Thyroid gland (tissue), 4 donors: ENCODE results near the gene SRGAP1. TPM values are rescaled to one million over a fixed set of nuclear protein-coding genes. Genes with fewer than 3 reads are reported as not detected.
A peak's percentile ranks its signal among the peaks of the same experiment; 100 is the strongest.

Source experiments
- DNase-seq, 2 donors: peaks; one replicate each; pipeline ENCODE4 v3.0.0-alpha.2; 2019
- H3K27ac ChIP-seq, 3 donors: fragments of 200-600 bp; sonication (generic); 1 replicate in 2 of 3; 2 replicates in 1 of 3; pipeline ENCODE4 v1.5.1; 2016 to 2019; ENCODE audit warnings: mild to moderate bottlenecking in 1 of 3, moderate library complexity in 1 of 3
- H3K27me3 ChIP-seq: fragments of 200-600 bp; sonication (generic); one replicate; pipeline ENCODE4 v1.5.1; 2019
- H3K36me3 ChIP-seq, 2 donors: fragments of 200-600 bp; sonication (generic); one replicate each; pipeline ENCODE4 v1.5.1; 2016 to 2019
- H3K4me1 ChIP-seq, 2 donors: fragments of 200-600 bp; sonication (generic); one replicate each; pipeline ENCODE4 v1.5.1; 2017 to 2019
- H3K4me3 ChIP-seq, 3 donors: fragments of 200-600 bp; sonication (generic); replicated peaks in 1 of 3; 1 replicate in 2 of 3; 2 replicates in 1 of 3; pipeline ENCODE4 v1.5.1; 2016; ENCODE audit warnings: mild to moderate bottlenecking in 1 of 3
- H3K9me3 ChIP-seq: fragments of 200-600 bp; sonication (generic); one replicate; pipeline ENCODE4 v1.5.1; 2017
- CTCF ChIP-seq, 6 experiments: fragments of 200-600 bp in 3 of 6; fragments of 450-650 bp in 3 of 6; sonication (generic) in 3 of 6; IDR thresholded peaks; one replicate each; pipeline ENCODE4 v1.5.1; 2016 to 2019; ENCODE audit warnings: antibody characterized with exemption in 6 of 6, mild to moderate bottlenecking in 2 of 6, inconsistent platforms in 1 of 6, moderate library complexity in 1 of 6
- POLR2A ChIP-seq, 2 donors: fragments of 450-650 bp; IDR thresholded peaks; one replicate each; pipeline ENCODE4 v1.6.1; 2017; ENCODE audit warnings: antibody characterized with exemption in 2 of 2, mild to moderate bottlenecking in 2 of 2, moderate library complexity in 1 of 2
- WGBS, 2 donors: methylation state at CpG; one replicate each; pipeline ENCODE4 v1.1.5; 2017; 5-methylcytosine and 5-hydroxymethylcytosine counted together
- intact Hi-C: fragments of 100-400 bp; cut with DNase I; formaldehyde crosslinking; loops from one replicate; pipeline ENCODE4 v1.15.1; 2023
- total RNA-seq, 4 donors: library from RNA; depleted of rRNA; stranded (reverse); fragments of >200 nt; gene quantifications; one replicate each; pipeline ENCODE4 v1.2.3, GENCODE V29; 2016

SRGAP1 gene
- total RNA-seq, 4 donors from 2014 or later, result 14.1 to 26.3 (median 20.9) TPM

DNA sequence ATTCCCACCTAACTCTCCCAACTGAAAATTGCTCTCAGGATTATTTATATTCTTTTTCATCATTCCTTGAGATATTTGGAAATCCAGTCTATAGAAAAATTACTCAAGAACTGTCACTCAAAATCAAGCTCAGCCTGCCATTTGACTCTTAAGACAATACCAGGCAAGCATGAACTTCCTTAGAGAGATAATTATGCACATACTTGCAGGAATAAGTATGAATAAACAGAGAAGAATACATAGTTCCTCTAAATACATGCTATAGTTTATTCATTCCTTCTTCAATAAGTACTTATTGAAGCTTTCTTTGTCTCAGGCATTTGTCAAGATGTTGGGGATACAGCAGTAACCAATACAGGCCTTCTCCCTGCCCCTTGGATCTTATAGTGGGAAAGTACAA is 154.1 kb downstream of the SRGAP1 start:
- Histone ChIP-seq H3K4me3 (no peak overlapping the region), H3K27me3 (no peaks in the 10 kb centered on the region), H3K9me3 (no peaks in the 10 kb centered on the region), H3K36me3 (no peaks in the 10 kb centered on the region), H3K4me1 (peaks cover 0 to 17% of the 10 kb centered on the region in 2 donors), H3K27ac (no peak overlapping the region)
- intact Hi-C loops, result no loop called here
- TF ChIP-seq POLR2A (IDR thresholded peaks at IDR 0.05), result no peak
- no peak for TF ChIP-seq CTCF (IDR thresholded peaks at IDR 0.05)
- DNase-seq, result no peak

GRCh38 chr12:63999853-64000252 is 155.4 kb downstream of the SRGAP1 start:
- intact Hi-C loops, result no loop called here
- Histone ChIP-seq H3K4me3 (no peak overlapping the region), H3K36me3 (no peaks in the 10 kb centered on the region), H3K9me3 (no peaks in the 10 kb centered on the region), H3K27ac (peak overlapping the region in 1 of 3 donors; percentile 33), H3K4me1 (peaks cover 0 to 12% of the 10 kb centered on the region in 2 donors), H3K27me3 (no peaks in the 10 kb centered on the region)
- 93 to 99% methylated on average over 3 of the region's 3 CpGs for WGBS, 2 donors
- no peak for DNase-seq
- TF ChIP-seq CTCF (IDR thresholded peaks at IDR 0.05) (no peak), POLR2A (IDR thresholded peaks at IDR 0.05) (no peak)

GRCh38 chr12:64001439-64001838 is 156.9 kb downstream of the SRGAP1 start:
- no peak for TF ChIP-seq CTCF (IDR thresholded peaks at IDR 0.05)
- no peak for TF ChIP-seq POLR2A (IDR thresholded peaks at IDR 0.05)
- no peaks in the 10 kb centered on the region for H3K9me3 ChIP-seq
- no peak overlapping the region for H3K4me3 ChIP-seq
- H3K27me3 ChIP-seq, result no peaks in the 10 kb centered on the region
- no peaks in the 10 kb centered on the region for H3K36me3 ChIP-seq
- peaks cover 0 to 15% of the 10 kb centered on the region in 2 donors for H3K4me1 ChIP-seq
- H3K27ac ChIP-seq, result no peak overlapping the region
- intact Hi-C loops, result no loop called here
- no peak for DNase-seq

DNA sequence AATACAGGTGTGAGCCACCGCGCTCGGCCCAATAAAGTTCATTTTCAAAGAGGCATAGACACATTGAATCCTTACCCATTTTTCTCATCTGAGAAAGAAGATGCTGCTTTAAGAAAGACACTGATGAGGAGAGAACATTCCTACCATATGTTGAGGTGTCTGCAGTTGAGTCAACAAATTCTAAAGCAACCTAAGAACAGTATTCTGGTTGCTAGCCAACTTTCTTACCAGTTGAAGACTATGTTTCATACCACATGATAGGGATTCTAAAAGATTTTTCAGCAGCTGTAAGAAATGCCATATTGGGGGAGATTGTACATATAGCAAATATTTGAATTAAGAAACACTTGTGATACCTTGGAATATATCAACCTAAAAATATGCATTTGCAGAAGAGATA is 160.1 kb downstream of the SRGAP1 start:
- DNase-seq, result no peak
- Histone ChIP-seq H3K27me3 (no peaks in the 10 kb centered on the region), H3K4me3 (no peak overlapping the region), H3K27ac (no peak overlapping the region), H3K9me3 (no peaks in the 10 kb centered on the region), H3K4me1 (peaks cover 0 to 16% of the 10 kb centered on the region in 2 donors), H3K36me3 (no peaks in the 10 kb centered on the region)
- intact Hi-C loops, result no loop called here
- 99% methylated on average over 3 of the region's 3 CpGs for WGBS, 2 donors
- TF ChIP-seq POLR2A (IDR thresholded peaks at IDR 0.05) (no peak), CTCF (IDR thresholded peaks at IDR 0.05) (no peak)

DNA sequence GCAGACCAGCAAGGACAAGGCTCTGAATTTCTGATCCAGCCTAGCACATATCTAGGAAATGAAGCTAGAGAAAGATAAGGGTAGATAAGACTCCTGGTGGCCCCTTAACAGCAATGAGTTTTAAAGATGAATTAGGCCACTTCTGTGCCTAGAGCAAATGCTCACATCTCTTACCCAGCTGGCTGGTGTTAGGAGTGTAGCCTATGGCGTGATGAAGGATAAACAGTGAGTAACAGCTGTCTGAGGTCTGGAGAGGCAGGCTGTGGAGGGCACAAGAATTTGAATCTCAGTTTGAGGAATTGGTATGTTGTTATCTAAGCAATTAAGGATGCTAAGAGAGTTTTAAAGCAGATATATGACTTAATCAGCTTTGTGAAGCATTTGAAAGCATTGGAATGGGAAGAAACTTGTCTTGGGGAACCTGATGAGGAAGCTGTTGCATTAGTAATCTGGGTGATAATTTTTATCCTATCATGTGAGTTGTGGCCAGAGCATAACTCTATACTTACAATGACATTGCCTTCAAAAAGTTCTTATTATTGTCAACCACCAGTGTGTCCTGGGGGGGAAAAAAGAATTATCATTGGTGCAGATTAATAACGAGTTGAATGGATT is 161.8 kb downstream of the SRGAP1 start:
- intact Hi-C loops, result no loop called here
- Histone ChIP-seq H3K4me1 (peaks cover 0 to 23% of the 10 kb centered on the region in 2 donors), H3K4me3 (no peak overlapping the region), H3K9me3 (no peaks in the 10 kb centered on the region), H3K27me3 (no peaks in the 10 kb centered on the region), H3K36me3 (no peaks in the 10 kb centered on the region), H3K27ac (no peak overlapping the region)
- WGBS, 2 donors, result 71 to 92% methylated on average over 2 of the region's 2 CpGs
- TF ChIP-seq POLR2A (IDR thresholded peaks at IDR 0.05) (no peak), CTCF (IDR thresholded peaks at IDR 0.05) (no peak)
- DNase-seq, result no peak
